HAP-1 (cell line): ENCODE measurements around the gene MTMR10.

ENCODE experiments used
- DNase-seq, 2 experiments: peaks; one replicate each; pipeline ENCODE4 v3.0.0-alpha.2; 2016 to 2020; ENCODE audit warnings: low spot score in 2 of 2
- H3K27me3 ChIP-seq: fragments of 250-450 bp; sonication (Bioruptor Pico); 2 replicates; pipeline ENCODE4 v1.5.1; 2020; ENCODE audit warnings: low read depth, mild to moderate bottlenecking, moderate library complexity
- H3K36me3 ChIP-seq: fragments of 250-450 bp; sonication (Bioruptor Pico); replicated peaks from 2 replicates; pipeline ENCODE4 v1.5.1; 2020; ENCODE audit warnings: mild to moderate bottlenecking
- H3K4me1 ChIP-seq: fragments of 250-450 bp; sonication (Bioruptor Pico); 2 replicates; pipeline ENCODE4 v1.5.1; 2020; ENCODE audit warnings: mild to moderate bottlenecking
- H3K4me3 ChIP-seq: fragments of 250-450 bp; sonication (Bioruptor Pico); 2 replicates; pipeline ENCODE4 v1.5.1; 2020; ENCODE audit warnings: mild to moderate bottlenecking, moderate library complexity
- H3K9me3 ChIP-seq: fragments of 250-450 bp; sonication (Bioruptor Pico); 2 replicates; pipeline ENCODE4 v1.5.1; 2020; ENCODE audit warnings: mild to moderate bottlenecking, moderate library complexity
- in situ Hi-C: fragments of 300-500 bp; cut with MboI; formaldehyde crosslinking; loops from 3 replicates; pipeline ENCODE4 v1.14.3; 2020; ENCODE audit warnings: low sequenced_read_pairs, inconsistent platforms, mixed read lengths

Gene MTMR10

GRCh38 chr15:30917013-30917412 is 74.4 kb downstream of the MTMR10 start:
- Histone ChIP-seq H3K4me3 (no peak overlapping the region), H3K27me3 (no peaks in the 10 kb centered on the region), H3K9me3 (no peaks in the 10 kb centered on the region), H3K36me3 (peaks cover 60% of the 10 kb centered on the region), H3K4me1 (peaks cover 11% of the 10 kb centered on the region)
- in situ Hi-C loops: no loop called here
- DNase-seq: no peak

- DNase-seq: no peak
- H3K4me3 ChIP-seq: no peak overlapping the region
- H3K4me1 ChIP-seq: no peaks in the 10 kb centered on the region; the same call in 1 of the 2 replicates
- in situ Hi-C loops: no loop called here
- H3K36me3 ChIP-seq: peaks cover 61% of the 10 kb centered on the region
- H3K27me3 ChIP-seq: no peaks in the 10 kb centered on the region
- no peaks in the 10 kb centered on the region for H3K9me3 ChIP-seq
Measured at GRCh38 chr15:30913761-30914160, 77.7 kb downstream of the MTMR10 start.

- H3K36me3 ChIP-seq: peaks cover 22% of the 10 kb centered on the region
- peaks cover 7% of the 10 kb centered on the region; the same call in 1 of the 2 replicates for H3K4me1 ChIP-seq
- H3K27me3 ChIP-seq: no peaks in the 10 kb centered on the region
- no peak overlapping the region for H3K4me3 ChIP-seq
- no peak for DNase-seq
- H3K9me3 ChIP-seq: no peaks in the 10 kb centered on the region; the same call in 1 of the 2 replicates
- in situ Hi-C loops: no loop called here
Measured at GRCh38 chr15:30906366-30906765, 85.1 kb downstream of the MTMR10 start.

- no peaks in the 10 kb centered on the region; the same call in 1 of the 2 replicates for H3K9me3 ChIP-seq
- in situ Hi-C loops: no loop called here
- peaks cover 7% of the 10 kb centered on the region; the same call in 1 of the 2 replicates for H3K4me1 ChIP-seq
- no peak overlapping the region for H3K4me3 ChIP-seq
- H3K36me3 ChIP-seq: peaks cover 18% of the 10 kb centered on the region
- no peaks in the 10 kb centered on the region for H3K27me3 ChIP-seq
- no peak for DNase-seq
Measured at GRCh38 chr15:30905821-30906220, 85.6 kb downstream of the MTMR10 start.

- H3K27me3 ChIP-seq: no peaks in the 10 kb centered on the region
- DNase-seq: no peak
- H3K9me3 ChIP-seq: no peaks in the 10 kb centered on the region; the same call in 1 of the 2 replicates
- in situ Hi-C loops: no loop called here
- no peak overlapping the region for H3K4me3 ChIP-seq
- H3K36me3 ChIP-seq: peaks cover 13% of the 10 kb centered on the region
- H3K4me1 ChIP-seq: peaks cover 7% of the 10 kb centered on the region; the same call in 1 of the 2 replicates
Measured at GRCh38 chr15:30904812-30905211, 86.6 kb downstream of the MTMR10 start.

GRCh38 chr15:30903497-30904187 is 87.8 kb downstream of the MTMR10 start, which contains the start of gene FAN1:
TSS of gene FAN1 (plus strand) at chr15:30903915. CDS start at chr15:30904664, 749 bp downstream.
- H3K4me3 ChIP-seq: peak within 1 kb of the TSS; percentile 43
- no peaks in the 10 kb centered on the region; the same call in 1 of the 2 replicates for H3K9me3 ChIP-seq
- H3K4me1 ChIP-seq: peaks cover 7% of the 10 kb centered on the region; the same call in 1 of the 2 replicates
- peaks cover 10% of the 10 kb centered on the region for H3K36me3 ChIP-seq
- no peaks in the 10 kb centered on the region for H3K27me3 ChIP-seq
- DNase-seq: peak; percentile 70 to 91
- in situ Hi-C loops: no loop called here

GRCh38 chr15:30901889-30902288 is 89.5 kb downstream of the MTMR10 start:
- in situ Hi-C loops: no loop called here
- H3K4me1 ChIP-seq: peaks cover 7% of the 10 kb centered on the region; the same call in 1 of the 2 replicates
- H3K9me3 ChIP-seq: no peaks in the 10 kb centered on the region; the same call in 1 of the 2 replicates

GRCh38 chr15:30896211-30896606 is 95.2 kb downstream of the MTMR10 start:
- Histone ChIP-seq H3K9me3 (no peaks in the 10 kb centered on the region), H3K27me3 (no peaks in the 10 kb centered on the region), H3K36me3 (no peaks in the 10 kb centered on the region), H3K4me3 (no peak overlapping the region), H3K4me1 (no peaks in the 10 kb centered on the region)
- in situ Hi-C loops: no loop called here
- DNase-seq: no peak

More at GRCh38 chr15:30901889-30902288, 89.5 kb downstream of the MTMR10 start:
- Histone ChIP-seq H3K27me3 (no peaks in the 10 kb centered on the region), H3K4me3 (no peak overlapping the region), H3K36me3 (peaks cover 7% of the 10 kb centered on the region)
- DNase-seq: no peak

GRCh38 chr15:30895461-30896210 is 95.8 kb downstream of the MTMR10 start:
- no peak overlapping the region for H3K4me3 ChIP-seq
- H3K36me3 ChIP-seq: no peaks in the 10 kb centered on the region
- DNase-seq: no peak
- no peaks in the 10 kb centered on the region for H3K4me1 ChIP-seq
- in situ Hi-C loops: no loop called here
- no peaks in the 10 kb centered on the region for H3K27me3 ChIP-seq
- no peaks in the 10 kb centered on the region for H3K9me3 ChIP-seq

GRCh38 chr15:30889196-30889595 is 102.2 kb downstream of the MTMR10 start:
- Histone ChIP-seq H3K27me3 (no peaks in the 10 kb centered on the region), H3K9me3 (no peaks in the 10 kb centered on the region), H3K4me3 (no peak overlapping the region), H3K36me3 (no peaks in the 10 kb centered on the region), H3K4me1 (no peaks in the 10 kb centered on the region)
- in situ Hi-C loops: no loop called here
- no peak for DNase-seq
